Right cardiac atrium (tissue), 5 donors: ENCODE results near the gene SLC29A2. TPM values are rescaled to one million over a fixed set of nuclear protein-coding genes. Genes with fewer than 3 reads are reported as not detected.

Experiments
- ATAC-seq, 2 donors: fragments of 200-7000 bp; cut with Tn5 transposase; one replicate each; pipeline versions ENCODE4 v1.8.0 to v1.9.1; 2020; ENCODE audit warnings: moderate library complexity in 2 of 2, mild to moderate bottlenecking in 1 of 2
- DNase-seq, 3 donors: peaks; one replicate each; pipeline ENCODE4 v3.0.0-alpha.2; 2020
- H3K27ac ChIP-seq: one replicate; pipeline ENCODE4 v1.5.1; 2013; ENCODE audit warnings: mild to moderate bottlenecking, low read length, control low read depth, moderate library complexity
- H3K27me3 ChIP-seq: one replicate; pipeline ENCODE4 v1.6.1; 2013; ENCODE audit not compliant: control insufficient read depth, insufficient read depth
- H3K4me1 ChIP-seq: one replicate; pipeline ENCODE4 v1.6.1; 2013; ENCODE audit warnings: low read length; ENCODE audit not compliant: control insufficient read depth, insufficient read depth
- H3K4me3 ChIP-seq: one replicate; pipeline ENCODE4 v1.5.1; 2013; ENCODE audit warnings: low read length, control low read depth
- H3K9me3 ChIP-seq: one replicate; pipeline ENCODE4 v1.6.1; 2013; ENCODE audit warnings: low read length; ENCODE audit not compliant: control insufficient read depth
- WGBS: extraction: QIAGEN DNeasy Blood & Tissue Kit; methylation state at CpG from one replicate; pipeline ENCODE4 v1.1.7; 2013; 5-methylcytosine and 5-hydroxymethylcytosine counted together
- intact Hi-C, 4 donors: fragments of 100-400 bp; cut with DNase I; formaldehyde crosslinking; loops; one replicate each; pipeline versions ENCODE4 v1.11.0 to v1.14.0; 2022 to 2023
- long read RNA-seq, 4 donors: library from polyadenylated mRNA; unstranded; transcript quantifications; one replicate each; pipeline ENCODE4 v2.0.0, GENCODE V29; 2020 to 2021
- polyA plus RNA-seq: library from polyadenylated mRNA; stranded (reverse); fragments of 200-250 nt; gene quantifications from one replicate; pipeline ENCODE4 v1.2.3, GENCODE V29; 2013
- total RNA-seq, 4 donors: library from RNA; stranded (reverse); fragmentation: NEBNext Ultra II Directional; extraction: Animal tissue kit (Norgen Biotek cat#: 25700); gene quantifications; one replicate each; pipeline ENCODE4 v1.2.1, GENCODE V29; 2021
- donor health status: healthy with polysubstance abuse.
- donor health status: DM: no; HTN: yes; CAD: no.
- donor health status: DM: no; HTN: no; CAD: no.
- donor health status: DM: no; HTN: yes; CAD: no; lungs with severe emphysema.
- donor health status: DM: yes; HTN: yes; CAD: no.

The SLC29A2 gene
- total RNA-seq: 10 to 100 TPM; 18.7 to 33.2 (median 30.0) TPM
- polyA plus RNA-seq: 24.3 TPM
- long read RNA-seq, donor 1, transcript SLC29A2-202 (12 exons, 2,514 nt): major isoform, 14 of 103 reads
- long read RNA-seq, donor 1, partial matches to known transcripts: 48 of 103 reads
- long read RNA-seq, donor 1, other reads (novel, unspliced or antisense): 38 of 103 reads
- long read RNA-seq, donor 2, transcript SLC29A2-202 (12 exons, 2,514 nt): major isoform, 15 of 59 reads
- long read RNA-seq, donor 2, partial matches to known transcripts: 13 of 59 reads
- long read RNA-seq, donor 2, other reads (novel, unspliced or antisense): 27 of 59 reads
- long read RNA-seq, donor 3, transcript SLC29A2-202 (12 exons, 2,514 nt): major isoform, 11 of 99 reads
- long read RNA-seq, donor 3, transcript SLC29A2-207 (11 exons, 2,380 nt): minor isoform, 6 of 99 reads
- long read RNA-seq, donor 3, partial matches to known transcripts: 39 of 99 reads
- long read RNA-seq, donor 3, other reads (novel, unspliced or antisense): 41 of 99 reads
- long read RNA-seq, donor 4, transcript SLC29A2-202 (12 exons, 2,514 nt): major isoform, 6 of 67 reads
- long read RNA-seq, donor 4, partial matches to known transcripts: 27 of 67 reads
- long read RNA-seq, donor 4, other reads (novel, unspliced or antisense): 31 of 67 reads

- Histone ChIP-seq H3K4me1 (peaks cover 6% of the 10 kb centered on the region), H3K4me3 (peak within 1 kb of the TSS; percentile 59)
- under 1% methylated on average over 72 of the region's 72 CpGs for WGBS
Measured at GRCh38 chr11:66371627-66372415, at the start of gene SLC29A2. Gene SLC29A2 (minus strand): TSS chr11:66371760. CDS start chr11:66371591, 169 bp downstream.

GRCh38 chr11:66420671-66421476 is 49.3 kb upstream of the SLC29A2 start, which contains the start of gene NPAS4:
Gene NPAS4 (plus strand): TSS chr11:66421035. CDS start chr11:66421180, 145 bp downstream.
- H3K27me3 ChIP-seq: no peaks in the 10 kb centered on the region
- 6% methylated on average over 71 of the region's 71 CpGs for WGBS
- no peak within 1 kb of the TSS for H3K27ac ChIP-seq
- no peak within 1 kb of the TSS for H3K4me3 ChIP-seq
- intact Hi-C loops: no loop called here
- DNase-seq: no peak
- peaks cover 15% of the 10 kb centered on the region for H3K4me1 ChIP-seq
- ATAC-seq: no peak
- no peaks in the 10 kb centered on the region for H3K9me3 ChIP-seq

More at GRCh38 chr11:66371627-66372415, at the start of gene SLC29A2:
- H3K9me3 ChIP-seq: no peaks in the 10 kb centered on the region
- H3K27ac ChIP-seq: peak within 1 kb of the TSS; percentile 87
- no peaks in the 10 kb centered on the region for H3K27me3 ChIP-seq
- peak; percentile 83 to 85 for ATAC-seq
- DNase-seq: peak; percentile 65 to 90 (median 87)
- intact Hi-C loops: loop anchor here in 1 of 4 donors (2.0 kb wide), 1 partner anchor 55 kb away; the partner anchor contains the start of gene CD248

GRCh38 chr11:66419825-66420224 is 48.3 kb upstream of the SLC29A2 start:
- Histone ChIP-seq H3K27me3 (no peaks in the 10 kb centered on the region), H3K4me1 (peaks cover 15% of the 10 kb centered on the region), H3K27ac (no peak overlapping the region), H3K9me3 (no peaks in the 10 kb centered on the region), H3K4me3 (no peak overlapping the region)
- WGBS: 4% methylated on average over 30 of the region's 30 CpGs
- intact Hi-C loops: no loop called here
- DNase-seq: no peak
- no peak for ATAC-seq

- DNase-seq (no peak), ATAC-seq (no peak)
- peaks cover 15% of the 10 kb centered on the region for H3K4me1 ChIP-seq
- no peak overlapping the region for H3K27ac ChIP-seq
- H3K4me3 ChIP-seq: no peak overlapping the region
- intact Hi-C loops: no loop called here
- H3K9me3 ChIP-seq: no peaks in the 10 kb centered on the region
- WGBS: 53% methylated on average over 3 of the region's 3 CpGs
- H3K27me3 ChIP-seq: no peaks in the 10 kb centered on the region
Measured at GRCh38 chr11:66418986-66419308, 47.4 kb upstream of the SLC29A2 start.

- ATAC-seq: peak; percentile 81 to 87
- DNase-seq: peak; percentile 76 to 88 (median 86)
- intact Hi-C loops: no loop called here
- H3K9me3 ChIP-seq: no peaks in the 10 kb centered on the region
- H3K4me3 ChIP-seq: no peak overlapping the region
- no peaks in the 10 kb centered on the region for H3K27me3 ChIP-seq
- H3K27ac ChIP-seq: no peak overlapping the region
- H3K4me1 ChIP-seq: peaks cover 15% of the 10 kb centered on the region
- 4% methylated on average over 16 of the region's 16 CpGs for WGBS
Measured at GRCh38 chr11:66418168-66418985, 46.8 kb upstream of the SLC29A2 start.

GRCh38 chr11:66417000-66417399 is 45.4 kb upstream of the SLC29A2 start:
- intact Hi-C loops: no loop called here
- DNase-seq: no peak
- 74% methylated on average over 11 of the region's 11 CpGs for WGBS

GRCh38 chr11:66415423-66415822 is 43.9 kb upstream of the SLC29A2 start:
- Histone ChIP-seq H3K9me3 (no peaks in the 10 kb centered on the region), H3K27ac (no peak overlapping the region), H3K4me3 (no peak overlapping the region), H3K27me3 (no peaks in the 10 kb centered on the region), H3K4me1 (peaks cover 12% of the 10 kb centered on the region)
- ATAC-seq: no peak
- intact Hi-C loops: no loop called here
- WGBS: 63% methylated on average over 2 of the region's 2 CpGs
- DNase-seq: no peak

More at GRCh38 chr11:66417000-66417399, 45.4 kb upstream of the SLC29A2 start:
- Histone ChIP-seq H3K4me3 (no peak overlapping the region), H3K4me1 (peaks cover 15% of the 10 kb centered on the region), H3K9me3 (no peaks in the 10 kb centered on the region), H3K27ac (no peak overlapping the region), H3K27me3 (no peaks in the 10 kb centered on the region)
- ATAC-seq: no peak

GRCh38 chr11:66414120-66414934 is 42.8 kb upstream of the SLC29A2 start:
- Histone ChIP-seq H3K27ac (no peak overlapping the region), H3K4me1 (peaks cover 11% of the 10 kb centered on the region), H3K4me3 (no peak overlapping the region), H3K27me3 (no peaks in the 10 kb centered on the region), H3K9me3 (no peaks in the 10 kb centered on the region)
- 62% methylated on average over 12 of the region's 12 CpGs for WGBS
- intact Hi-C loops: no loop called here
- DNase-seq (no peak), ATAC-seq (no peak)

GRCh38 chr11:66413167-66413566 is 41.6 kb upstream of the SLC29A2 start:
- no peak for DNase-seq
- no peak for ATAC-seq

More at GRCh38 chr11:66413167-66413566, 41.6 kb upstream of the SLC29A2 start:
- Histone ChIP-seq H3K27me3 (no peaks in the 10 kb centered on the region), H3K9me3 (no peaks in the 10 kb centered on the region), H3K4me1 (peaks cover 2% of the 10 kb centered on the region), H3K4me3 (no peak overlapping the region), H3K27ac (no peak overlapping the region)
- intact Hi-C loops: no loop called here
- WGBS: 78% methylated on average over 6 of the region's 6 CpGs
